ENCODE results near the gene LTBP2.

Gene LTBP2

GRCh38 chr14:74503938-74504335, 108.1 kb downstream of the LTBP2 start:
- no peak for DNase-seq

GRCh38 chr14:74503291-74503937, 108.6 kb downstream of the LTBP2 start:
- DNase-seq = no peak

- DNase-seq = no peak
These were observed 109.6 kb downstream of the LTBP2 start for GRCh38 chr14:74502236-74503019.

GRCh38 chr14:74501691-74502090, 110.3 kb downstream of the LTBP2 start:
- no peak for DNase-seq

- peak; percentile 91 for DNase-seq
These were observed 110.9 kb downstream of the LTBP2 start for GRCh38 chr14:74501135-74501614.

GRCh38 chr14:74500417-74501134, 111.5 kb downstream of the LTBP2 start:
- no peak for DNase-seq

- DNase-seq = no peak
These were observed 116.7 kb downstream of the LTBP2 start for GRCh38 chr14:74495356-74495755.

- peak; percentile 99 for DNase-seq
These were observed 118.4 kb downstream of the LTBP2 start, which contains the start of gene ISCA2 for GRCh38 chr14:74493343-74494261. Gene ISCA2 (plus strand): TSS chr14:74493765. CDS start chr14:74493775, 10 bp downstream.

- DNase-seq = no peak
These were observed 119.2 kb downstream of the LTBP2 start, which contains the start of gene NPC2 for GRCh38 chr14:74492776-74493342. Gene NPC2 (minus strand): TSS chr14:74493305. CDS start chr14:74493274, 31 bp downstream.

GRCh38 chr14:74491956-74492775, 119.9 kb downstream of the LTBP2 start:
- no peak for DNase-seq

GRCh38 chr14:74490486-74490885, 121.6 kb downstream of the LTBP2 start:
- DNase-seq = no peak

GRCh38 chr14:74488786-74489397, 123.1 kb downstream of the LTBP2 start:
- no peak for DNase-seq

GRCh38 chr14:74486164-74486563, 125.9 kb downstream of the LTBP2 start:
- no peak for DNase-seq

GRCh38 chr14:74483321-74483720, 128.7 kb downstream of the LTBP2 start:
- DNase-seq = no peak

- no peak for DNase-seq
These were observed 129.5 kb downstream of the LTBP2 start for GRCh38 chr14:74482571-74482970.

GRCh38 chr14:74480046-74480445, 132.0 kb downstream of the LTBP2 start:
- no peak for DNase-seq

- no peak for DNase-seq
These were observed 132.9 kb downstream of the LTBP2 start for GRCh38 chr14:74478996-74479635.

GRCh38 chr14:74476607-74477006, 135.4 kb downstream of the LTBP2 start:
- DNase-seq = no peak

GRCh38 chr14:74476107-74476506, 135.9 kb downstream of the LTBP2 start:
- no peak for DNase-seq

- DNase-seq = no peak
These were observed 136.4 kb downstream of the LTBP2 start for GRCh38 chr14:74475678-74476077.
